Measurements from ENCODE around the gene BSN. TPM values are rescaled to one million over a fixed set of nuclear protein-coding genes. Genes with fewer than 3 reads are reported as not detected.

BSN gene
- total and polyA plus RNA-seq, 2 of the 4 experiments (the other 2 are of a cell fraction), result under 0.01 to 0.03 TPM

- TF ChIP-seq MAFK (IDR thresholded peaks at IDR 0.05; ENCODE audit: low read depth, low read length), result no peak
- TF ChIP-seq, protein P1, sequence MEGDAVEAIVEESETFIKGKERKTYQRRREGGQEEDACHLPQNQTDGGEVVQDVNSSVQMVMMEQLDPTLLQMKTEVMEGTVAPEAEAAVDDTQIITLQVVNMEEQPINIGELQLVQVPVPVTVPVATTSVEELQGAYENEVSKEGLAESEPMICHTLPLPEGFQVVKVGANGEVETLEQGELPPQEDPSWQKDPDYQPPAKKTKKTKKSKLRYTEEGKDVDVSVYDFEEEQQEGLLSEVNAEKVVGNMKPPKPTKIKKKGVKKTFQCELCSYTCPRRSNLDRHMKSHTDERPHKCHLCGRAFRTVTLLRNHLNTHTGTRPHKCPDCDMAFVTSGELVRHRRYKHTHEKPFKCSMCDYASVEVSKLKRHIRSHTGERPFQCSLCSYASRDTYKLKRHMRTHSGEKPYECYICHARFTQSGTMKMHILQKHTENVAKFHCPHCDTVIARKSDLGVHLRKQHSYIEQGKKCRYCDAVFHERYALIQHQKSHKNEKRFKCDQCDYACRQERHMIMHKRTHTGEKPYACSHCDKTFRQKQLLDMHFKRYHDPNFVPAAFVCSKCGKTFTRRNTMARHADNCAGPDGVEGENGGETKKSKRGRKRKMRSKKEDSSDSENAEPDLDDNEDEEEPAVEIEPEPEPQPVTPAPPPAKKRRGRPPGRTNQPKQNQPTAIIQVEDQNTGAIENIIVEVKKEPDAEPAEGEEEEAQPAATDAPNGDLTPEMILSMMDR (conservative IDR thresholded peaks at IDR 0.05; ENCODE audit: low read depth, low read length), result peak; percentile 27; the same call in 1 of the 2 replicates
- no peak for TF ChIP-seq MAZ (IDR thresholded peaks at IDR 0.05; ENCODE audit: borderline replicate concordance, low read depth, low read length)
- 0 out of 2 replicates have a peak, but pooled peaks have one; percentile 20 for TF ChIP-seq RAD21 (IDR thresholded peaks at IDR 0.05; ENCODE audit: low read length)
- TF ChIP-seq SMC3 (IDR thresholded peaks at IDR 0.05; ENCODE audit: low read depth, low read length), result peak; percentile 22; the same call in 1 of the 2 replicates
- Histone ChIP-seq H4K91ac (ENCODE audit: insufficient read depth, low read depth, low read length) (no peak overlapping the region), H3K4me1 (ENCODE audit: control insufficient read depth, insufficient read depth, low read length) (no peaks in the 10 kb centered on the region), H3K18ac (ENCODE audit: low read depth, low read length) (no peak overlapping the region), H3K4ac (ENCODE audit: low read depth, low read length) (no peak overlapping the region), H2BK15ac (ENCODE audit: low read depth, low read length) (no peak overlapping the region), H4K8ac (ENCODE audit: low read depth in 2 of 2, low read length in 2 of 2) (no peak overlapping the region), H2AFZ (replicated peaks; ENCODE audit: low read length, poor library complexity) (no peak overlapping the region), H3K9me3 (ENCODE audit: control insufficient read depth, insufficient read depth, low read length) (no peaks in the 10 kb centered on the region), H3K27me3 (ENCODE audit: control insufficient read depth, insufficient read depth, low read length) (peaks cover 45% of the 10 kb centered on the region), H3K36me3 (ENCODE audit: control insufficient read depth, insufficient read depth, low read length) (no peaks in the 10 kb centered on the region), H3K23ac (ENCODE audit: low read depth, low read length) (no peak overlapping the region), H3K9me1 (ENCODE audit: insufficient read depth, low read length) (0 out of 2 replicates have a peak, but pooled peaks cover 2% of the 10 kb centered on the region), H2BK5ac (ENCODE audit: low read depth, low read length, poor library complexity, severe bottlenecking) (no peak overlapping the region), H3K14ac (replicated peaks; ENCODE audit: low read depth, low read length) (no peak overlapping the region), H2BK120ac (ENCODE audit: low read depth, low read length) (no peak overlapping the region), H3K4me3 (ENCODE audit: insufficient read depth, low read depth, low read length) (no peak overlapping the region), H3K9ac (ENCODE audit: low read depth, low read length) (no peak overlapping the region), H2AK9ac (replicated peaks; ENCODE audit: low read depth, low read length, poor library complexity) (no peak overlapping the region), H3K27ac (ENCODE audit: insufficient read depth, low read length) (no peak overlapping the region), H4K20me1 (ENCODE audit: insufficient read depth, low read length) (no peaks in the 10 kb centered on the region), H3K79me1 (ENCODE audit: low read depth in 1 of 2, low read length in 2 of 2) (no peaks in the 10 kb centered on the region), H2BK20ac (ENCODE audit: low read depth, low read length) (no peak overlapping the region), H3K56ac (ENCODE audit: extremely low read depth, insufficient read depth, low read length) (no peak overlapping the region), H4K5ac (ENCODE audit: low read depth, low read length) (no peak overlapping the region), H3K4me2 (ENCODE audit: low read depth, low read length) (no peak overlapping the region), H2AK5ac (ENCODE audit: low read depth, low read length) (no peak overlapping the region)
- dilution Hi-C loops (cut with HindIII; ENCODE audit: low sequenced_read_pairs, unreplicated experiment), result no loop called here
- ChIA-PET POLR2A (ENCODE audit: unreplicated experiment) (interaction anchor here (0.7 kb wide), 1 partner anchor 40 kb away, joined by 9 read pairs; no protein-coding TSS in a partner anchor), CTCF (no interaction called here)
- in situ Hi-C loops (cut with MboI; ENCODE audit: low sequenced_read_pairs), result no loop called here
- 60% methylated on average over 1 of the region's 2 CpGs; no CpG with 5 or more reads in 1 of the 2 experiments for WGBS, 2 experiments (ENCODE audit: extremely low coverage in 2 of 2, insufficient read length in 1 of 2)
- intact Hi-C loops (cut with micrococcal nuclease), result loop anchor here (1.0 to 5.0 kb wide), 2 partner anchors 51 to 105 kb away; no protein-coding TSS in a partner anchor
- ATAC-seq (ENCODE audit: low read depth) (no peak), DNase-seq (no peak)
- no TSS peak for BruUV-seq (replicated peaks)
Observed at GRCh38 chr3:49566312-49566711, 12.0 kb downstream of the BSN start.

Measured in IMR-90 (cell line).